ENCODE measurements around the gene C16orf89. TPM values are rescaled to one million over a fixed set of nuclear protein-coding genes. Genes with fewer than 3 reads are reported as not detected.

C16orf89 gene
- total RNA-seq, 1 experiment from 2014 or later, result not detected

DNA sequence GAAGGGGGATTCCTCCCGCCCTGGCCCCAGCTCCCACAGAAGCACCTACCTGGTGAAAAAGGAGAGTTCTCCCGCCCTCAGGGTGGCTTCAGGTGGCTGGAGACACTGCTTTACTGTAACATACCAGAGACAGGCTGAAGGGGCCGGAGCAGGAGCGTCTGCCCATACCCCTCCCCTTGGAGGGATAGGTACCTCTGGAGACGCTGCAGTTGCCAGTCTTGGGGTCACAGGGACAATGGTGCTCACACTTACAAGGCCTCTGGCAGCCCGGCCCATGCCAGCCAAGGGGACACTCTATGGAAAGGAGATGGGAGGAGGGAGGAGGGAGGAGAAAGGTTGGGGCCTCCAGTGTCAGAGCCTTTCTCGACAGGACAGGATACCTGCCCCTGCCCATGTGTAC is 38.7 kb downstream of the C16orf89 start:
- intact Hi-C loops (cut with micrococcal nuclease; ENCODE audit: unreplicated experiment), result no loop called here

DNA sequence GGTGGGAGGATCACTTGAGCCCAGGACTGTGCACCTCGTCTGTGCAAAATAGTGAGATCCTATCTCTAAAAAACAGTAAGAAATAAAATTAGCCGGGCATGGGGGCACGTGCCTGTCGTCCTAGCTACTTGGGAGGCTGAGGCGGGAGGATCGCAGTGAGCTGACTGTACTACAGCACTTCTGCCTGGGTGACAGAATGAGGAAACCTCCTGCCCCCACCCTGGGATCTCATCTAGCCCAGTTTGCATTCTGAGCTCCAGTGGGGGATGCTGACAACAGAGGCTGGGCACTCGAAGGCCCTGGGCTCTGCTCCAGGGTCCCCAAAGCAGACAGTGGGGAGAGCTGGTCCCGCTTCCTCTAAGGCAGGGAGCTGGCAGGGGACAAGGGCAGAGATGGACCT is 39.1 kb downstream of the C16orf89 start:
- TF ChIP-seq CTCF (conservative IDR thresholded peaks at IDR 0.05; ENCODE audit: low read depth, low read length) (no peak), EZH2 (IDR thresholded peaks at IDR 0.05; ENCODE audit: borderline replicate concordance, low read depth, low read length, poor library complexity, severe bottlenecking) (no peak)
- Histone ChIP-seq H3K4me3 (ENCODE audit: low read depth, low read length, poor library complexity, severe bottlenecking) (no peak overlapping the region), H3K36me3 (ENCODE audit: insufficient read depth, low read length, poor library complexity, severe bottlenecking) (no peaks in the 10 kb centered on the region), H3K4me1 (ENCODE audit: insufficient read depth, low read length, poor library complexity, severe bottlenecking) (no peaks in the 10 kb centered on the region), H3K27me3 (replicated peaks; ENCODE audit: insufficient read depth, low read depth, low read length, poor library complexity) (no peaks in the 10 kb centered on the region), H3K27ac (ENCODE audit: low read depth, low read length, poor library complexity, severe bottlenecking) (no peak overlapping the region), H3K9me3 (ENCODE audit: low read depth, low read length, poor library complexity, severe bottlenecking) (no peaks in the 10 kb centered on the region)
- ChIA-PET POLR2A (ENCODE audit: low non-redundant PET) (no interaction called here), CTCF (no interaction called here)
- DNase-seq (ENCODE audit: low spot score), result no peak
- intact Hi-C loops (cut with micrococcal nuclease; ENCODE audit: unreplicated experiment), result no loop called here
- no TSS peak for BruUV-seq (replicated peaks)

More for the DNA sequence above, 38.7 kb downstream of the C16orf89 start:
- TF ChIP-seq EZH2 (IDR thresholded peaks at IDR 0.05; ENCODE audit: borderline replicate concordance, low read depth, low read length, poor library complexity, severe bottlenecking), result no peak
- TF ChIP-seq CTCF (conservative IDR thresholded peaks at IDR 0.05; ENCODE audit: low read depth, low read length), result no peak
- DNase-seq (ENCODE audit: low spot score), result no peak
- Histone ChIP-seq H3K36me3 (ENCODE audit: insufficient read depth, low read length, poor library complexity, severe bottlenecking) (no peaks in the 10 kb centered on the region), H3K4me3 (ENCODE audit: low read depth, low read length, poor library complexity, severe bottlenecking) (no peak overlapping the region), H3K9me3 (ENCODE audit: low read depth, low read length, poor library complexity, severe bottlenecking) (no peaks in the 10 kb centered on the region), H3K27me3 (replicated peaks; ENCODE audit: insufficient read depth, low read depth, low read length, poor library complexity) (no peaks in the 10 kb centered on the region), H3K27ac (ENCODE audit: low read depth, low read length, poor library complexity, severe bottlenecking) (no peak overlapping the region), H3K4me1 (ENCODE audit: insufficient read depth, low read length, poor library complexity, severe bottlenecking) (no peaks in the 10 kb centered on the region)
- POLR2A ChIA-PET (ENCODE audit: low non-redundant PET), result no interaction called here
- CTCF ChIA-PET, result no interaction called here
- no TSS peak for BruUV-seq (replicated peaks)

DNA sequence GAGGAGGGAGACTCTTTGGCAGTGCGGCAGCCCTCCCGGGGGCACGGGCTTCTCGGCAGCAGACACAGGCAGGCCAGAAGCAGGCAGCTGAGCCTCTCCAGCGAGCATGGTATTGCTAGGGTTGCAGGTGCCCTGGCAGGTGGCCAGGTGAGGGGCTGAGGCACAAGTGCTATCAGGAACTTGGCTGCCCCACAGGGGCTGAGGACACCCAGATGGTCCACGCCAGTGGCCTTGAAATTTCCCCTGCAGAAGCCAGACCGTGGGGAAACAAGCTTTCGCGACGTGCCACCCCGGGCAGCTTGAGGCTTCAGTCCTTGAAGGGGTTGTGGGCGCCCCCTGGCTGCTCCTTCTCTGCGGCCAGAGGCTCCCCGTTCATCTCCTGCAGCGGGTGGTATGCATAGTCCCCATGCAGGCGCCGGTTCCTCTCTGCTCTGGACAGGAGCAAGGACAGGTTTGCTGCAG is 40.6 kb downstream of the C16orf89 start:
- intact Hi-C loops (cut with micrococcal nuclease; ENCODE audit: unreplicated experiment), result no loop called here
- TF ChIP-seq CTCF (conservative IDR thresholded peaks at IDR 0.05; ENCODE audit: low read depth, low read length) (peak; percentile 47; the same call in 1 of the 2 replicates), EZH2 (IDR thresholded peaks at IDR 0.05; ENCODE audit: borderline replicate concordance, low read depth, low read length, poor library complexity, severe bottlenecking) (no peak)
- Histone ChIP-seq H3K4me3 (ENCODE audit: low read depth, low read length, poor library complexity, severe bottlenecking) (no peak overlapping the region), H3K9me3 (ENCODE audit: low read depth, low read length, poor library complexity, severe bottlenecking) (no peaks in the 10 kb centered on the region), H3K27me3 (replicated peaks; ENCODE audit: insufficient read depth, low read depth, low read length, poor library complexity) (no peaks in the 10 kb centered on the region), H3K36me3 (ENCODE audit: insufficient read depth, low read length, poor library complexity, severe bottlenecking) (no peaks in the 10 kb centered on the region), H3K4me1 (ENCODE audit: insufficient read depth, low read length, poor library complexity, severe bottlenecking) (no peaks in the 10 kb centered on the region), H3K27ac (ENCODE audit: low read depth, low read length, poor library complexity, severe bottlenecking) (no peak overlapping the region)
- DNase-seq (ENCODE audit: low spot score), result peak; percentile 39
- no TSS peak for BruUV-seq (replicated peaks)
- ChIA-PET POLR2A (ENCODE audit: low non-redundant PET) (no interaction called here), CTCF (no interaction called here)

Data from A673 (cell line).